Upper lobe of right lung (tissue), 1 donor: ENCODE results near the gene KIAA2012. TPM values are rescaled to one million over a fixed set of nuclear protein-coding genes. Genes with fewer than 3 reads are reported as not detected.

Source experiments
- ATAC-seq: fragments of 200-7000 bp; cut with Tn5 transposase; one replicate; pipeline ENCODE4 v1.9.1; 2020; ENCODE audit warnings: mild to moderate bottlenecking, moderate library complexity
- DNase-seq: peaks from one replicate; pipeline ENCODE4 v3.0.0-alpha.2; 2020
- H3K27ac ChIP-seq: fragments of 200-600 bp; one replicate; pipeline ENCODE4 v1.8.0; 2022
- H3K27me3 ChIP-seq: fragments of 200-600 bp; one replicate; pipeline ENCODE4 v1.8.0; 2022; ENCODE audit warnings: mild to moderate bottlenecking
- H3K36me3 ChIP-seq: fragments of 200-600 bp; one replicate; pipeline ENCODE4 v1.8.0; 2022
- H3K4me1 ChIP-seq: fragments of 200-600 bp; one replicate; pipeline ENCODE4 v1.8.0; 2022
- H3K4me3 ChIP-seq: fragments of 200-600 bp; one replicate; pipeline ENCODE4 v1.8.0; 2022; ENCODE audit warnings: mild to moderate bottlenecking
- H3K9me3 ChIP-seq: fragments of 200-600 bp; one replicate; pipeline ENCODE4 v1.8.0; 2022
- CTCF ChIP-seq: fragments of 200-600 bp; IDR thresholded peaks from one replicate; pipeline ENCODE4 v1.8.0; 2022; ENCODE audit warnings: antibody characterized with exemption
- intact Hi-C: fragments of 100-400 bp; cut with DNase I; formaldehyde crosslinking; loops from one replicate; pipeline ENCODE4 v1.11.0; 2022
- total RNA-seq: library from RNA; stranded (reverse); fragmentation: NEBNext Ultra II Directional; extraction: Animal tissue kit (Norgen Biotek cat#: 25700); gene quantifications from one replicate; pipeline ENCODE4 v1.2.1, GENCODE V29; 2021
- donor health status: DM: no; HTN: yes; CAD: no; lungs with severe emphysema.

The KIAA2012 gene
- total RNA-seq, 1 donor from 2014 or later, result not detected

- Histone ChIP-seq H3K27me3 (no peaks in the 10 kb centered on the region), H3K4me3 (no peak overlapping the region), H3K36me3 (no peaks in the 10 kb centered on the region), H3K27ac (no peak overlapping the region), H3K4me1 (peaks cover 9% of the 10 kb centered on the region), H3K9me3 (no peaks in the 10 kb centered on the region)
- ATAC-seq (peak; percentile 82), DNase-seq (no peak)
- TF ChIP-seq CTCF, result no peak
- intact Hi-C loops, result no loop called here
Observed at GRCh38 chr2:202064171-202064880, 8.7 kb upstream of the KIAA2012 start.

GRCh38 chr2:202064881-202065230 is 8.2 kb upstream of the KIAA2012 start:
- intact Hi-C loops, result no loop called here
- H3K36me3 ChIP-seq, result no peaks in the 10 kb centered on the region
- TF ChIP-seq CTCF, result no peak
- DNase-seq, result no peak
- H3K9me3 ChIP-seq, result no peaks in the 10 kb centered on the region
- peaks cover 9% of the 10 kb centered on the region for H3K4me1 ChIP-seq
- ATAC-seq, result no peak
- no peak overlapping the region for H3K27ac ChIP-seq
- no peak overlapping the region for H3K4me3 ChIP-seq
- H3K27me3 ChIP-seq, result no peaks in the 10 kb centered on the region

GRCh38 chr2:202065876-202066275 is 7.2 kb upstream of the KIAA2012 start:
- Histone ChIP-seq H3K27me3 (no peaks in the 10 kb centered on the region), H3K4me3 (no peak overlapping the region), H3K9me3 (no peaks in the 10 kb centered on the region), H3K36me3 (no peaks in the 10 kb centered on the region), H3K4me1 (peaks cover 9% of the 10 kb centered on the region), H3K27ac (no peak overlapping the region)
- intact Hi-C loops, result no loop called here
- no peak for TF ChIP-seq CTCF
- ATAC-seq (no peak), DNase-seq (no peak)

- H3K4me3 ChIP-seq, result no peak overlapping the region
- no peak overlapping the region for H3K27ac ChIP-seq
- intact Hi-C loops, result no loop called here
- H3K4me1 ChIP-seq, result peaks cover 9% of the 10 kb centered on the region
- no peaks in the 10 kb centered on the region for H3K27me3 ChIP-seq
- no peak for TF ChIP-seq CTCF
- ATAC-seq, result no peak
- H3K9me3 ChIP-seq, result no peaks in the 10 kb centered on the region
- no peaks in the 10 kb centered on the region for H3K36me3 ChIP-seq
- no peak for DNase-seq
Observed at GRCh38 chr2:202066875-202067274, 6.2 kb upstream of the KIAA2012 start.

- H3K36me3 ChIP-seq, result no peaks in the 10 kb centered on the region
- no peak for TF ChIP-seq CTCF
- DNase-seq (no peak), ATAC-seq (no peak)
- no peak overlapping the region for H3K4me3 ChIP-seq
- no peak overlapping the region for H3K27ac ChIP-seq
- H3K4me1 ChIP-seq, result peaks cover 9% of the 10 kb centered on the region
- no peaks in the 10 kb centered on the region for H3K9me3 ChIP-seq
- no peaks in the 10 kb centered on the region for H3K27me3 ChIP-seq
- intact Hi-C loops, result no loop called here
Observed at GRCh38 chr2:202067589-202067988, 5.5 kb upstream of the KIAA2012 start.
